Fibroblast of the aortic adventitia (primary cell): ENCODE measurements around the gene TET1. TPM values are rescaled to one million over a fixed set of nuclear protein-coding genes. Genes with fewer than 3 reads are reported as not detected.
A peak's percentile ranks its signal among the peaks of the same experiment; 100 is the strongest.

Experiments
- DNase-seq: peaks from one replicate; pipeline ENCODE4 v3.0.0-alpha.2; 2010; ENCODE audit warnings: low read depth
- H3K4me3 ChIP-seq: 2 replicates; pipeline ENCODE4 v1.5.1; 2011; ENCODE audit warnings: low read depth, mild to moderate bottlenecking, control low read depth, low read length, moderate library complexity
- total RNA-seq: library from RNA; depleted of rRNA; stranded (reverse); fragments of >200 nt; gene quantifications from 2 replicates; pipeline ENCODE4 v1.2.3, GENCODE V29; 2012; ENCODE audit warnings: low replicate concordance
- TF ChIP-seq, protein P1 (sequence below): IDR thresholded peaks from 2 replicates; pipeline ENCODE4 v1.5.1; 2011; ENCODE audit warnings: mild to moderate bottlenecking, low read length, control low read depth, inconsistent platforms; ENCODE audit not compliant: insufficient read depth

The TET1 gene
- total RNA-seq, 1 donor = 9.3 TPM

DNA sequence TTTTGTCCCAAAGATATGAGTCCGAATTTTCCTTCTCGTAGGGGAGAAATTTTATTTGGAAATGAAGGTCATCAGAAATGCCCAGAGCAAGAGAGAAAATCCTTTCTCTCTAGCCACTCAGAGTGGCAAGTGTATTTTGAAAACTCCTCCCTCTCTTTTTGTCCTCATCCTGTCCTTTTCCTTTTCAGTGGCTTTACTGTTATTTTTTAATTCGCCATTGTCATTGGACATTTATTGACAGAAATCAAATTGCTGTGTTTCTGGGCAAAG lies 39.6 kb downstream of the TET1 start:
- TF ChIP-seq, protein P1, sequence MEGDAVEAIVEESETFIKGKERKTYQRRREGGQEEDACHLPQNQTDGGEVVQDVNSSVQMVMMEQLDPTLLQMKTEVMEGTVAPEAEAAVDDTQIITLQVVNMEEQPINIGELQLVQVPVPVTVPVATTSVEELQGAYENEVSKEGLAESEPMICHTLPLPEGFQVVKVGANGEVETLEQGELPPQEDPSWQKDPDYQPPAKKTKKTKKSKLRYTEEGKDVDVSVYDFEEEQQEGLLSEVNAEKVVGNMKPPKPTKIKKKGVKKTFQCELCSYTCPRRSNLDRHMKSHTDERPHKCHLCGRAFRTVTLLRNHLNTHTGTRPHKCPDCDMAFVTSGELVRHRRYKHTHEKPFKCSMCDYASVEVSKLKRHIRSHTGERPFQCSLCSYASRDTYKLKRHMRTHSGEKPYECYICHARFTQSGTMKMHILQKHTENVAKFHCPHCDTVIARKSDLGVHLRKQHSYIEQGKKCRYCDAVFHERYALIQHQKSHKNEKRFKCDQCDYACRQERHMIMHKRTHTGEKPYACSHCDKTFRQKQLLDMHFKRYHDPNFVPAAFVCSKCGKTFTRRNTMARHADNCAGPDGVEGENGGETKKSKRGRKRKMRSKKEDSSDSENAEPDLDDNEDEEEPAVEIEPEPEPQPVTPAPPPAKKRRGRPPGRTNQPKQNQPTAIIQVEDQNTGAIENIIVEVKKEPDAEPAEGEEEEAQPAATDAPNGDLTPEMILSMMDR = no peak
- peak overlapping the region; percentile 56 for H3K4me3 ChIP-seq
- no peak for DNase-seq

DNA sequence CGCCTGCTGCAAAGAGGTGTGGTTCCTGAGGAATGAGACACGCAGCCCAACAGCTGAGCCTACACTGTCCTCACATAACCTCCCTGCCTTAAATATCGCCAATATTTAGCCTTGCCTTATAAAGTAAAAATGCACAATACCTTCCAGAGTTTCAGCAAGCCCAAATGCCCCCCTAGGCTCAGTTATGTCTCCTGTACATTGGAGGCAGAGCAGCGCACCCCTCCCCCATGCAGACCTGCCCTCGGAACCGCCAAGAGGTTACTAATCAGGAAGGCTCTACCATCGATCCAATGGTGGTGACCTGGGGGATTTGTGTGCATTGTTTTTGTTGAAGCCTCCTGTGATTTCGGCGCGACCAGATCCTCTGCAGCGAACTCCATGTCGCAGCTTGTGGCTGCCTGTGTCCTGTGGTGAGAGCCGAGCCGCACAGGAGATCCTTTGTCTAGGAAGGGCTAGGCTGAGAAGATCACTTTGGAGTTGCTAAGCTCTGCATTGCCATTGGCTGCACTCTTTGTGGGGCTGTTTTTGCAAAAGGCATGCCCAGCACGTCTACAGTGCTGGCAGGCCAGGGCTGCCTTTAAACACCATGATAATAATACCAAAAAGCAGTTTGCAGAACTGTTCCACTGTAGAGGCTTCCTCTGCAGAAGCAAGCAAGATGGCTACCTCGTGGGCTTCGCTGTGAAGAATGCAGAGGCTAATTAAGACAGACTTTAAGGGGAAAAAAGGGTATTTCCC lies 40.1 kb downstream of the TET1 start:
- peak overlapping the region; percentile 56 for H3K4me3 ChIP-seq
- TF ChIP-seq, protein P1 = no peak
- DNase-seq = peak; percentile 81

- TF ChIP-seq, protein P1 = no peak
- no peak overlapping the region for H3K4me3 ChIP-seq
- DNase-seq = no peak
These were observed 41.5 kb downstream of the TET1 start for GRCh38 chr10:68601501-68602265.

- no peak for DNase-seq
- no peak overlapping the region for H3K4me3 ChIP-seq
- TF ChIP-seq, protein P1 = no peak
These were observed 42.3 kb downstream of the TET1 start for GRCh38 chr10:68602434-68602833.

- no peak overlapping the region for H3K4me3 ChIP-seq
- TF ChIP-seq, protein P1 = no peak
- no peak for DNase-seq
These were observed 43.6 kb downstream of the TET1 start for GRCh38 chr10:68603766-68604165.

- TF ChIP-seq, protein P1 = no peak
- no peak overlapping the region for H3K4me3 ChIP-seq
- peak; percentile 23 for DNase-seq
These were observed 44.3 kb downstream of the TET1 start for GRCh38 chr10:68604441-68604840.
